Hematopoietic multipotent progenitor cell treated with erythropoietin and hydrocortisone succinate and interleukin-3 and kit ligand, for 17 days (in vitro differentiated cells): Measurements from ENCODE around the gene LUC7L2.
"Not testable (repeated sequence)": the region's sequence is repeated elsewhere in the genome, so short reads cannot be mapped to it uniquely, and the experiment has no call there.

Source experiments
- DNase-seq: peaks from one replicate; pipeline ENCODE4 v3.0.0-alpha.2; 2015; ENCODE audit warnings: low spot score

Gene LUC7L2

DNA sequence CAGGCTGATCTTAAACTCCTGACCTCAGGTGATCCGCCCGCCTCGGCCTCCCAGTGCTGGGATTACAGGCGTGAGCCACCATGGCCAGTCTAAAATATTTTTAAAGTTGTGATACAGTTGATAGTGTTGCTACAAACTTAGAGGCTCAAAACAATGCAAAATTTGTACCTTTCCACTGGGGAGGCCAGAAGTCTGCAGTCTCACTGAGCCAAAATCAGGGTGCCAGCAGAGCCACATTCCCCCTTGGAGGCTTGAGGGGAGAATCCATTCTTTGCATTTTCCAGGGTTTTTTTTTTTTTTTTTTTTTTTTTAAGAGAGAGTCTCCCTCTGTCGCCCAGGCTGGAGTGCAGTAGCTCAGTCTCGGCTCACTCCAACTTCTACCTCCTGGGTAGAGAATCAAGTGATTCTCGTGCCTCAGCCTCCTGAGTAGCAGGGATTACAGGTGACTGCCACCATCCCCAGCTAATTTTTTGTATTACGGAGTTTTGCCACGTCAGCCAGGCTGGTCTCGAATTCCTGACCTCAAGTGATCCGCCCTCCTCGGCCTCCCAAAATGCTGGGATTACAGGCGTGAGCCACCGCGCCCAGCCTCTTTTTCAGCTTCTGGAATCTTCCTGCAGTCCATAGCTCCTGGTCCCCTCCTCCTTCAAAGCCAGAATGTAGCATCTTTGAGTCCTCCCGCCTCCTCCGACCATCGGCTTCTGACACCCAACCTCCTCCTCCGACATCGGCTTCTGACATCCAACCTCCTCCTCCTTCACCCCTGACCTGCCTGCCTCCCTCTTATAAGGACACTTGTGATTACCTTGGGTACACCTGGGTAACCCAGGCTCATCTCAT is 86.6 kb downstream of the LUC7L2 start:
- DNase-seq: no peak

DNA sequence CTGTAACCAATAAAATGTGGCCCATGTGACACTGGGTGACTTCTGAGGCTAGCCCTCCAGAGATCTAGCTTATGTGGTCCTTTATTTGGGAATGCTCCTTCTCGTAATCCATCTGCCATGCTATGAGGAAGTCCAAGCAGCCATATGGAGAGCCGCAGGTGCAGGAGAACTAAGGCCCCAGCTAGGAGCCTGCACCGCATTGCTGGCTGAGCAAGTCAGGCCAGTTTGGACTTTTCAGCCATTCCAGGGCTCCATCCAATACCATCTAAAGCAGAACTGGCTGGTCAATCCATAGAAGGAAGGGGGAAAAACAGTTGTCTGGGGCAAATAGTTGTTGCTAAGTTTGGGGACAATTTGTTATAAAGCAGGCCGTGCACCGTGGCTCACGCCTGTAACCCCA is 91.2 kb downstream of the LUC7L2 start:
- no peak for DNase-seq

DNA sequence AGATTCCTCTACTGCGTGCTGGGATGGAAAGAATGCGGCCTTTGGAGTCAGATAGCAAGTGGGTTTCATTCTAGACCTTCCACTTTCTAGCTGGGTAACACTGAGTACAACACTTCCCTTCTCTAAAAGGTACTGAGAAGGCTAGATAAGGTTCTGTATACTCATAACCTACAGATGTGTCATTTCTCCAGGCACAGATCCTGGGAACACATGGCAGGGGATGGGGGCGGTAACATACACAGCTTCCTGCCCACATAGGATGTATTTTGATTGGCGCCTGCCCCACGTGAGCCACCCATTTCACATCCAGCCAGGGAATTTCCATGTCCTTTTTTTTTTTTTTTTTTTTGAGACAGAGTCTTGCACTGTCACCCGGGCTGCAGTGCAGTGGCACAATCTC is 91.9 kb downstream of the LUC7L2 start:
- no peak for DNase-seq

DNA sequence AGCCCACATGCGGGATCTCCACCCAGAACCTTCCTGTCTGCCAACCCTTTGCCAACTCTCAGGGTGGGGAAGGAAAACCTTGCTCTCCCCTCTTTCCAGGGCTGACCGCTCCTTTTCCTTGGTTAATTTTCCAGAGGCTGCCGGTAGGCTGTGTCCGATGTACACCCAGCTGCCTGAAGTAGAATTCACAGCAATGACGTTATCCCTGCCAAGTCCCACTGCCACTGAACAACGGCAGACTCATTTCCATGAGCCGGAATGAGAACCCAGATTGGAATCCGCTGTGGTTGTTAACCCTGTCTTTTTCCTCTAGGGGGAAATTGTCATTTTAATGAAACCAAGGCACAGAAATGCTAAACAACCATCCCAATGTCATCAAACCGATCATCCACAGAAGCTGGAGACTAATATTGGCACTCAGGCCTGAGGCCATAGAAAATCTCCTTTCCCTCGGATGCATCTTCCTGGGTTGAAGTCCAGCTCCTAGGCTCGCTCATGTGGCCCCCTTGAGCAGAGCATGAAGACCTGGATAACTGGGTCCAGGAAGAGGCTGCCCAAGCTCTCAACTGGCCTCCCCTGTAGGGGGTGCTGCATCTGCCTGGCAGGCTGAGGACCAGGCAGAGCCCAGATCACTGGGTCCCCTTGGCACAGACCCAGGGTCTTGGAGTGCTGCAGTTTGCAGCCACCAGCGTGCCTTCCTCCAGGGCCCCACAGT is 93.4 kb downstream of the LUC7L2 start:
- no peak for DNase-seq

DNA sequence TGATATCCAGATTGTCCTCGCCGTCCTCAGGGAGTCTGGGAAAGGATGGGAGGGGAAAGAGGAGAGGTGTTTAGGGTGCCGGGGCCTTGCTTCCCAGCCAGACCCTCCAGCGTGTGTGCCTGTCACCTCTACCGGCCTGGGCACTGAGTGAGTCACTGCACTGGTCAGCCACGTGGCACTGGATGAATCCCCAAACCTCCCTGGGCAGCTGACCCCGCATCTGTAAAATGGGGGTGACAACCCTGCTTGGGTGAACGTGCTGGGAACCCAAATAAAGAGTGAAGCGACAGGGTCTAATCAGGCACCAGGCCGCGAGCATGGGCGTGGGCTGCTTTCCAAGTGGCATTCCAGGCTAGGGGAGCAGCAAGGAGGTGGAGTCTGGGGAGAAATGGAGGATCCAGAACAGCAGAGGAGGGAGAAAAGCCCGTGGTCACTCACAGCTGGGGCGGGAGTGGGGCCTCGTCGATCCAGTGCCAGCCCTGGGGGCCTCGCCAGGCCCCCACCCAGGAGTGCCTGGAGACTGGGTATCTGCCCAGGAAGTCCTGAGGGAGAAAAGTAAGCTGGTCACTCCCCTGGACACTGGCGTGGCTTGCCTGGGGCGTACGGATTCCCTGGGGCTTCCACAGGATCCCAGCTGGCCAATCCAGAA is 94.1 kb downstream of the LUC7L2 start:
- DNase-seq: no peak

DNA sequence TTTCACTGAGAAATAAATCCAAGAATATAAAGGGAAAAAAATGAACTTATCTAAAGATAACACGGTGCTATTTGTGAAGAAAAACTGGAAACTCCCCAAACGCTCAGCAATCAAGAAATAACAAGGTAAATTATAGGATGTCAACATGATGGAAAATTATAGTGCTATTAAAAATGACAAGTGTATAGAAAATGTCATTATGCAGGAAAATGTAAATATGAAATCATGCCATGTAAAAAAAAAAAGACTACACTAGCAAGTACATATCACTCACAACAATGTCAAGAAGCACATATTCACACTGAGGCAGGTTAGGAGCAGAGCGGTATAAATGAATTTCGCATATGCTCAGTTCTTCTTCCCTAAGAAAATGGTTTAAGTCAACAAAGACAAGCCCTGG is 96.1 kb downstream of the LUC7L2 start:
- DNase-seq: no peak

DNA sequence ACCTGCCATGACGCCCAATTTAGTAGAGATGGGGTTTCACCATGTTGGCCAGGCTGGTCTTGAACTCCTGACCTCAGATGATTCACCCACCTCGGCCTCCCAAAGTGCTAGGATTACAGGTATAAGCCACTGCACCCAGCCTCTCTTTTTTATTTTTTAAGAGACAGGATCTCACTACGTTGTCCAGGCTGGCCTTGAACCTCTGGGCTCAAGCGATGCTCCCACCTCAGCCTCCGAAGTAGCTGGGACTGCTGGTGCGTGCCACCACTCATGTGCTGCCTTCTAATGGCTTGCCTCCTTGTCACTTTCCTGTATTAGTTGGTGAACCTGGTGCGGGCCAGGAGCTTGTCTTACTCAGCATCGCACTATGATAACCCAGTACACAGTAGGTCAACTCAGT is 96.8 kb downstream of the LUC7L2 start:
- no peak for DNase-seq

DNA sequence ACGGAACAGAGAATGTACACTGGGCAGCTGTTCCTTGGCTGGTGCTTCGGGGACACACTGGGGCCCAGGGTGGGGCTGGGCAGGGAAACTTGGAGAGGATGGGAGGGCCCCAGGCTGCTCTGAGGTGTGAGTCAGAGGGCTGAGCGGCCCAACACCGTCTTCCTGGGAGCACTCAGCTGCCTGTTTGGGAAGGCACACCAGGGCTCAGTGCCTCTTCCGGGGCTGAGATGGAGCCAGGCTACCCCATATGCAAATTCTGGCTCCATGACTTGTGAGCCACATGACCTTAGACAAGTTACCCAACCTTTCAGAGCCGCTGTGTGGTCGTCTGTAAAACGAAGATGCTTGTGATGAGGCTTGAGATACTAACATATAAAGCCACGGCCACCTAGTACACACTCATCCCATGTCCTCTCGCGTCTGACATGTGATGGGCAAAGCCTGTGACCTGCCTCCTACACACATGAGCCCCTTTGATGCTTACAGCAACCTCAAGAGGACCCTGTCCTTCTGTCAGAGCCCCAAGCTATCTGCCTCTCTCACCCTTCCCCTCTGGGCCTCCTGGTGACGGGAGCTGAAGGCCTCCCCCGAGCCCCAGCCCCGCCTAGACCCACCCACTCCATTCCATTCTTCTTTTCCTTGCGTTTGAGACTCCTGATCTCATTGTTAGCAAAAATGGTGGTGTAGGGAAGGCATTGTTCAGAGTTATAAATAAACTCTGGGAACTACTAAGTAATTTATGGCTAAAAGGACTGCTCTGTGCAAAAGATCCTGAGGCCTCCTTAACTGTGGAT is 97.7 kb downstream of the LUC7L2 start:
- DNase-seq: no peak

DNA sequence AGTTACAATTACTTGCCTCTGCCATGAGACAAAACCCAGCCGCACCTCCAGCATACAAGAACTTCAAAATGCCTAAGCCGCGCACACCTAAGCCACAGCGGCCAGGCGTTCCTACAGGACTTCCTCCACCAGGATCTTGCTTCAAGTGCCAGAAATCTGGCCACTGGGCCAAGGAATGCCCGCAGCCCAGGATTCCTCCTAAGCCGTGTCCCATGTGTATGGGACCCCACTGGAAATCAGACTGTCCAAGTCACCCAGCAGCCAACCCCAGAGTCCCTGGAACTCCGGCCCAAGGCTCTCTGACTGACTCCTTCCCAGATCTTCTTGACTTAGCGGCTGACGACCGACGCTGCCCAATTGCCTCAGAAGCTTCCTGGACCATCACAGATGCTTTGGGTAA is 103.7 kb downstream of the LUC7L2 start:
- not testable (repeated sequence) for DNase-seq

DNA sequence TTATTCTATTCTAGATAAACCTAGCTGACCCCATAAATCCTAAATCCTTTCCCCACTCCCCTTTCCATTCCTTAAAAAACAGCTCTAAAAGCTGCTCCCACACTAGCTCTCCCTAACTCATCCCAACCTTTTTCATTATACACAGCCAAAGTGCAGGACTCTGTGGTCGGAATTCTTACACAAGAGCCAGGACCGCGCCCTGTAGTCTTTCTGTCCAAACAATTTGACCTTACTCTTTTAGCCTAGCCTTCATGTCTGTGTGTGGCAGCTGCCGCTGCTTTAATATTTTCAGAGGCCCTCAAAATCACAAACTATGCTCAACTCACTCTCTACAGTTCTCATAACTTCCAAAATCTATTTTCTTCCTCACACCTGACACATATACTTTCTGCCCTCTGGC is 104.8 kb downstream of the LUC7L2 start:
- DNase-seq: not testable (repeated sequence)

DNA sequence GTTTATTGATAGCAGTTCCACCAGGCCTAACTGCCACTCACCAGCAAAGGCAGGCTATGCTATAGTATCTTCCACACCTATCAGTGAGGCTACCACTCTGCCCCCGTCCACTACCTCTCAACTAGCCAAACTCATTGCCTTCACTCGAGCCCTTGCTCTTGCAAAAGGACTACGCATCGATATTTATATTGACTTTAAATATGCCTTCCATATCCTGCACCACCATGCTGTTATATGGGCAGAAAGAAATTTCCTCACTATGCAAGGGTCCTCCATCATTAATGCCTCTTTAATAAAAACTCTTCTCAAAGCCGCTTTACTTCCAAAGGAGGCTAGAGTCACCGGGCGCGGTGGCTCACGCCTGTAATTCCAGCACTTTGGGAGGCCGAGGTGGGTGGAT is 105.4 kb downstream of the LUC7L2 start:
- DNase-seq: not testable (repeated sequence)

DNA sequence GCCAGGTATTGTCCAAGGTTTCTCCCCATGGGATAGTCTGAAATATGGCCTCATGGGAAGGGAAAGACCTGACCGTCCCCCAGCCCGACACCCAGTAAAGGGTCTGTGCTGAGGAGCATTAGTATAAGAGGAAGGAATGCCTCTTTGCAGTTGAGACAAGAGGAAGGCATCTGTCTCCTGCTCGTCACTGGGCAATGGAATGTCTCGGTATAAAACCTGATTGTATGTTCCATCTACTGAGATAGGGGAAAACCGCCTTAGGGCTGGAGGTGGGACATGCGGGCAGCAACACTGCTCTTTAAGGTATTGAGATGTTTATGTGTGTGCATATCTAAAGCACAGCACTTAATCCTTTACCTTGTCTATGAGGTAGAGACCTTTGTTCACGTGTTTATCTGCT is 108.0 kb downstream of the LUC7L2 start:
- not testable (repeated sequence) for DNase-seq

DNA sequence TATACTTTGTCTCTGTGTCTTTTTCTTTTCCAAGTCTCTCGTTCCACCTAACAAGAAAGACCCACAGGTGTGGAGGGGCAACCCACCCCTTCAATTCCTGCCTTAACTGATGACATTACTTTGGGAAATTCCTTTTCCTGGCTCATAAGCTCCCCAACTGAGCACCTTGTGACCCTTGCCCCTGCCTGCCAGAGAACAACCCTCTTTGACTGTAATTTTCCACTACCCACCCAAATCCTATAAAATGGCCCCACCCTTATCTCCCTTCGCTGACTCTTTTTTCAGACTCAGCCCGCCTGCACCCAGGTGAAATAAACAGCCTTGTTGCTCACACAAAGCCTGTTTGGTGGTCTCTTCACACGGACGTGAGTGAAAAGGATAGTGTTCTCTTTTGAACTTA is 108.6 kb downstream of the LUC7L2 start:
- DNase-seq: not testable (repeated sequence)

DNA sequence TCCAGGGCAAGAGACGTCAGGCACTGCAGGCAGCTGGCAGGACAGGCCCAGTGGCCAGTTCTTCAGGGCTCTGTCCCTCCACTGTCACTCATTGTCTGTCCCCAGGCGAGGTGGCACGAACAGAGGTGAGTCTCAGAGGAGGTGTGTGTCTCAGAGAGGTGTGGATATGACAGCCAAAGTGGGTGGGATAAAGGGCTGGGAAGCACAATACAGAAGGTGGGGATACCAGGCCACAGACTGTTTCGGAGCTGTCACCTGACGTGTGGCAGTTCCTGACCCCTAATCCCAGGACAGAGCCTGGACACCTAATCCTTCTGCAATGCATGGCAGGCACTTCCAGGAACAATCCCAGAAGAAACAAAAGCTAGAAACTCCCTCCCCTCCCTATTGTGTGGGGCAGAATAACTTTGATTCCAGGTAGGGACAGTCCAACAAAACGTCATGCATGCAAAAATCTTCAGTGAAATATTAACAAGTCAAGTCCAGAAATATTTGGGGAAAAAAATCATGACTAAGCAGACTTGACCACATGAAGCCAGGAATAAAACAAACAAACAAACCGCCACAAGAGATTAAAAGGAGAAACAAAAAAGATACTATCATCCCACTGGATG is 112.2 kb downstream of the LUC7L2 start:
- DNase-seq: no peak
